ENCODE measurements around the gene HELZ.

DNA sequence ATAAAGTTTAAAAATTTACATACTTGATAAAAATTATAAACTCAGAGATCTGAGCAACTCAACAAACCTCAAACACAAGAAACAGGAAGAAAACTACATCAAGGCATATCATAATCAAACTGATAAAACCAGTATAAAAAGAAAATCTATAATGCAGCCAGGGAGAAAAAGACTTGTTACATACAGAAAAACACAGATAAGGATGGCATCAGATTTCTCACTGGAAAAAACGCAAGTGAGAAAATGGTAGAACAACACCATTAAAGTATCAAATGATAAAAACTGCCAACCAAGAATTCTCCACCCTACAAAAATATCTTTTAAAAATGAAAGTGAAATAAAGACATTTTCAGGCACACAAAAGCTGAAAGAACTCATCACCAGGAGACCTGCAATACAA, 129.6 kb downstream of the HELZ start:
- TF ChIP-seq, protein P1, sequence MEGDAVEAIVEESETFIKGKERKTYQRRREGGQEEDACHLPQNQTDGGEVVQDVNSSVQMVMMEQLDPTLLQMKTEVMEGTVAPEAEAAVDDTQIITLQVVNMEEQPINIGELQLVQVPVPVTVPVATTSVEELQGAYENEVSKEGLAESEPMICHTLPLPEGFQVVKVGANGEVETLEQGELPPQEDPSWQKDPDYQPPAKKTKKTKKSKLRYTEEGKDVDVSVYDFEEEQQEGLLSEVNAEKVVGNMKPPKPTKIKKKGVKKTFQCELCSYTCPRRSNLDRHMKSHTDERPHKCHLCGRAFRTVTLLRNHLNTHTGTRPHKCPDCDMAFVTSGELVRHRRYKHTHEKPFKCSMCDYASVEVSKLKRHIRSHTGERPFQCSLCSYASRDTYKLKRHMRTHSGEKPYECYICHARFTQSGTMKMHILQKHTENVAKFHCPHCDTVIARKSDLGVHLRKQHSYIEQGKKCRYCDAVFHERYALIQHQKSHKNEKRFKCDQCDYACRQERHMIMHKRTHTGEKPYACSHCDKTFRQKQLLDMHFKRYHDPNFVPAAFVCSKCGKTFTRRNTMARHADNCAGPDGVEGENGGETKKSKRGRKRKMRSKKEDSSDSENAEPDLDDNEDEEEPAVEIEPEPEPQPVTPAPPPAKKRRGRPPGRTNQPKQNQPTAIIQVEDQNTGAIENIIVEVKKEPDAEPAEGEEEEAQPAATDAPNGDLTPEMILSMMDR (IDR thresholded peaks at IDR 0.05) = no peak
- TF ChIP-seq POLR2A (IDR thresholded peaks at IDR 0.05) = no peak
- no peak for TF ChIP-seq POLR2AphosphoS5 (IDR thresholded peaks at IDR 0.05)

Measured in prostate gland (tissue), 2 donors.